ENCODE measurements around the gene NTPCR.

NTPCR gene

GRCh38 chr1:233019778-233020325 lies 69.4 kb downstream of the NTPCR start:
- no peak for DNase-seq

- no peak for DNase-seq
Measured at GRCh38 chr1:233020426-233020825, 70.0 kb downstream of the NTPCR start.

- DNase-seq: no peak
Measured at GRCh38 chr1:233022246-233022645, 71.8 kb downstream of the NTPCR start.

- no peak for DNase-seq
Measured at GRCh38 chr1:233024199-233024598, 73.8 kb downstream of the NTPCR start.

- no peak for DNase-seq
Measured at GRCh38 chr1:233025157-233025556, 74.7 kb downstream of the NTPCR start.

- no peak for DNase-seq
Measured at GRCh38 chr1:233025567-233025966, 75.2 kb downstream of the NTPCR start.

- DNase-seq: no peak
Measured at GRCh38 chr1:233027046-233027445, 76.6 kb downstream of the NTPCR start.

GRCh38 chr1:233031521-233031920 lies 81.1 kb downstream of the NTPCR start:
- no peak for DNase-seq

GRCh38 chr1:233032916-233033315 lies 82.5 kb downstream of the NTPCR start:
- no peak for DNase-seq

GRCh38 chr1:233033361-233033760 lies 83.0 kb downstream of the NTPCR start:
- DNase-seq: no peak

Data from NCI-H1930 (cell line).